Measurements from ENCODE around the gene INAFM2.

INAFM2 gene

DNA sequence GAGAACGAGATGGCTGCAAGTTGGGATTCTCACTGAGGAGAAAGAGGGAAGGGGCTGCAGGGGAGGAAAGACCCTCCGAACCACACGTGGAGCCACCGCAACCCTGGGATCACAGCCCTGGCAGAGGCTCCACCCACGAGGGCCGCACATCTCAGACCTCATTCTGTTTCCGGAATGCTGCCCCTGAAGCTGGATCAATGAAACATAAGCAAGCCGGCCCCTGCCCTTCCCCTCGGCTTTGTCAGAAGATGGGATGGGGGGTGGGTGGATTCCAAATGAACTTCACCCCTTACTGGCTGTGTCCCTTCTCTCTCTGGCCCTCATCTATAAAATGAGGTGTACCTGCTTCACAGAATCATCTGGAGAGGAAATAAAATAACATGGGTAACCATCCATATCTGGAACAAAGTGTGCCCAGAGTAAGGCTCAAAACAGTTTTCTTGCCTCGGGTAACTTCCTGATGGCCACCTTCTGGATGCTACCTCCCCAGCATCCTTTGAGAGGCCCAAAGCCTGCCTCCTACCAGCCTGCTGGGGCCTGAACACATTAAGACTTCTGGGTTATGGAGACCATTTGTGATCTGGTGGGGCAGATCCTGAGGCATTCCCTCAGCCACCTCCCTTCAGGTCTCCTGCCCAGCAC, 21.9 kb downstream of the INAFM2 start:
- no peak for DNase-seq

- no peak for DNase-seq
Measured at GRCh38 chr15:40345867-40346578, 22.5 kb downstream of the INAFM2 start.

DNA sequence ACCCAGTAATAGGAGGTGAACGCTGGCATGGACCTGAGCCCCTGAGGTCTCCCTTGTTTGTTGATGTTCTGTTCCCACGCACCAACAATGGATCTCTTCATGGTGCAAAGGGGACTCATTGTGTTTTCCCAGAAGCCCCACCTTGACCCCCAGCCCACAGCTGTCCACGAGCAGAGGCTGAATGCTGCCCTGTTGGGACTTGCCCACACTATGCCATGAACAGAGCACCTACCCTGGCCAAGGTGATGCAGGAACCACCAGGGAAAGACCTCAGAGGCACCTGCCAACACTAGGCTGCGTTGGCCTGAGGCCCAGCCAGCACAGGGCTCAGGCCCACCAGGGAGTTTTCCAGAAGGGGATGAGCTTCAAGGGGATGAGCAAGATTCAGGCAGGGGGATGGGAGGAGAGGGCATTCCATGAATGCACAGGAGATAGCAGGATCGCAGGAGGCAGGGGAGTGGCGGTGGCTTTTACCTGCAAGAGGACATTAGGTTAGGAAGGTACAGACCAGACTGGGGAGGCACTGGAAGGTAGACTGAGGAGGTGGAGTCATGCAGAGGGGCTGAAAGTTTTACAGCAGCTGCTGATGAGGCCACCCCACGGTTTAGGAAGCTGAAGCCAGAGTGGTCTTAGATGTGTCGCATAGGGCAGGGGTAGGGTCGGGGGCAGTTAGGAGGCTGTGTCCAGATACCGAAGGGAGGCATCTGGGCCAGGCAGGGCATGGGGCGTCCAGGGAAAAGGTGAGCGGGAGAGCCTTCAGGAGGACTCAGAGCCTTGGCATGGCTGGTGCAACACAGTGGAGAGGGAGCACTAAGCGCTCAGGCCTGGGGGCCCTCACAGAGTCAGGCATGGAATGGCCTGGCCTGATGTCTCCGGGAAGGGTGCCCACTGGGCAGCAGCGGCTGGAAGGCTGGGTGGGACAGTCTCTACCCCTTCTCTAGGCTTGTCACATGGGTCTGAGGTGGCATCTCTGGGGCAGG, 23.4 kb downstream of the INAFM2 start:
- DNase-seq: no peak

DNA sequence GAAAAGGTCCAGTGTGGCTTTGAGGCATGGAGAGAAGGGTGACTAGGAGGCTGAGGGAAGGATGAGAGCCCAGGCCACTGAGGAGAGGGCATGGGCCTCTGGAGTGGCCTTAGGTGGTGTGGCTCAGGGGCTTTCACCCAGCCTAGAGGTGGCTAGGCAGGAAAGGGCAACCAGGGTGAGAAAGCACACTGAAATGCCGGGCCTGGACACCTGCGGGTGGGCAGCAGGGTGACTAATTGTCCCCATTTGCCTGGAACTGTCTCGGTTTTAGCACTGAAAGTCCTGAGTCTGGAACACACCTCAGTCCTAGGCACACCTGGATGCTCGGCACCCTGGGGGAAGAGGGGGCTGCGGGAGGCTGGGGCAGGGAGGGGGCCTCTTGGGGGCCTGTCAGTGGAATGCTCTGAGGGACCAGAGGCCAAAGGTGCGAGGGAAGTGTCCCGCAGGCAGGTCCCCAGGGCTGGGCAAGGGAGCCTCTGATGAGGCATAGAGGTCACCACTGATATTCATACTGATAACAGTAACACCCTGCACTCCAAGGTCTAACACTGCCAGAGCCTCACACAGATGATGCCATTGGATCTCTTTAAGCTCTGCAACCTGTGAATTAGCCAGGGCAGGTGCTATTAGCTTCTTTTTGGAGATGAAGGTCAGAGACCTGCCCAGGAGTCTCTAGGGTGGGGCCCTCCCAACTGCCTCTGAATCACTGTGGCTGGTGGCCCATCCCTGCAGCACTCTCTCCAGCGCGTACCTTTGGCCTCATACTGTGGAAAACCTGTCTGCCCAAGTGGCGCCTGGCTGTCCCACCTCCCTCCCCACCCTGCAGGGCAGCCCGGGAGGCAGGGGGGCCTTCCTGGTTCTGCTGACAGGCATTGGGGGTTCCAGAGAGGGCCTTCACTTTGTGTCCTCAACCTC, 24.3 kb downstream of the INAFM2 start:
- DNase-seq: no peak

DNA sequence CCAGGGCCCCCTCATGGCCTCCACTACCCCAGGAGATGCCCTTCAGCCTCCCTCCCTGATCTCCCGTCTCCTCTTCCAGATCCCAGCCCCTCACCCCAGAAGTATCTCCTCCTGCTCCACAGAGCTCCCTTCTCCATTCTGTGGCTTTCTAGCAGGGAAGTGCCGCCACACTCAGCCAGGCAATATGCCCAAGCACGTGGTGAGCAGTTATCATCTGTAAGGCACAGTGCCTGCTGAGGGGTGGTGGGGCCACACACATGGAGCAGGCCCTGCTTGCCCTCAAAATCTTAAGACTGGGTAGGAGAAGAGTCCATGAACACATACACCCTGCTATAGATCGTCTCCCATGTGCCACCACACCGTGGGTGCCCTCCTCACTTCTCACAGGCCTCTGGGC, 25.0 kb downstream of the INAFM2 start:
- DNase-seq: no peak

DNA sequence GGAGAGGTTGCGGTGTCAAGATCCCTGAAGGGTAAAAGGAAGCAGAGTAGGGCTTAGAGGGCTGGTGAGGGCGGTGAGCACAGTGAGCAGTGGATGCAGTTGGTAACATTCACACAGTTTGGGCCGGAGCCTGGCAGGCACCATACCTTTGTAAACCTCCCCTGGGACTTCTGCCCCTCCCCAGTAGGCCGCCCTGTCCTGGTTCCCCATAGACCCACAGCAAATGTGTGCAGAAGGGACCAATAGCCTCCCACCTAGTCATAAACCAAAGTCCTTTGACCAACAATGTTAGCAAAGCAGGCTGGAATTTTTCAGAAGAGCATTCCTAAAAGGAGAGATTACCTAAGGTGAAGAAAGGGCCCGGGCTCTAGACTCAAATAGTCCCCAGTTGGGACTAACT, 25.7 kb downstream of the INAFM2 start:
- no peak for DNase-seq

- no peak for DNase-seq
Measured at GRCh38 chr15:40352281-40352901, 28.9 kb downstream of the INAFM2 start.

DNA sequence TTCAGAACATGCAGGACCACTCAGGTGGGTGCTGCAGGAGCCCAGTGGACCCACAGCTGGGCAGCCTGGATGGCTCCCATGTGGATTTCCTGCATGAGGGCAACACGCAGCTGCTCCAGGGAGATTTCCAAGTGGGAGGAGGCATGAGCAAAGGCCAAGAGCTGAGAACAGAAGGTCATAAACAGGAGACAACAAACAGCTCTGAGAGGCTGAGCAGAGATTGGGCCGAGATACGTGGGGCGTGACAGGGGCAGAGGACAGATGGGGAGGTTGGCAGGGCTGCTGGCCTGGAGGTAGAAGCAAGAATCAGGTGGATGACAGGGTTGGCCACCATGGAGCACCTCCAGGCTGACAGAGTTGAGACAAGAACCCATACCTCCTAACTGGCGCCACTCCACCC, 30.2 kb downstream of the INAFM2 start:
- no peak for DNase-seq

DNA sequence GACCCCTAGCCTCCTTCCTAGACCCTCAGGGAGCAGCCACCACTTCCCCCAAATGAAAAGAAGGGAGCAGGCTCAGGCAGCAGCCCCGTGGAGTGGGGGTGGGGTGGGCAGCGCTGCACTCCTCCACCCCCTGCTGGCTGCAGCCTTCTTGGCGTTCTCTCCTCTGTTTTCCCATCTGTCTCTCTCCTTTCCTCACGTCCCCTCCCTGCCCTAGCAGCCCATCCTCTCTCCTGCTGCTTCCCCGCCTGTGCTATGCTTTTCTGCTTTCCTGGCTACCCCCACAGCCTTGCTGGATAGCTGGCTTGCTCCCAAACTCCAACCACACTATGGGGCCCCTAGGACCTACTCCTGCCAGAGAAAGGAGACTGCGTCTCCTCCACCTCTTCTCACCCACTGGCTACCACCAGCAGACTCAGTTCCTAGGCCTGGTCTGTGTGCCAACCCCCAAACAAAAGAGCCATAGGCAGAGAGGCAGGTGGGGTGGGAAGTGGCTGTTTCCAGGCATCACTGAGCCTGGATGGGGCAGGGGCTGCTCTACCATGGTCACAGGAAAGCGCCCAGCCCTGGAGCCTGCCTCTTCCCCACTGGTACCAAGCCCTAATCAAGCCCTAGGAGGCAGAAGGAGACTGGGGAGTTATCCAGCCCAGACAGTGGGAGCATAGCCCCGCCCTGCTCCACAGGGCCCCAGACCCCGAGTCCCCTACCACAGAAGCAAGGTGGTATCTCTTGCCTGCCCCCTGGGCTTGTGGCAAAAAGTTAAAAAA, 31.1 kb downstream of the INAFM2 start:
- DNase-seq: peak; percentile 68

- no peak for DNase-seq
Measured at GRCh38 chr15:40355976-40356585, 32.6 kb downstream of the INAFM2 start.

- no peak for DNase-seq
Measured at GRCh38 chr15:40357246-40357645, 33.8 kb downstream of the INAFM2 start.

DNA sequence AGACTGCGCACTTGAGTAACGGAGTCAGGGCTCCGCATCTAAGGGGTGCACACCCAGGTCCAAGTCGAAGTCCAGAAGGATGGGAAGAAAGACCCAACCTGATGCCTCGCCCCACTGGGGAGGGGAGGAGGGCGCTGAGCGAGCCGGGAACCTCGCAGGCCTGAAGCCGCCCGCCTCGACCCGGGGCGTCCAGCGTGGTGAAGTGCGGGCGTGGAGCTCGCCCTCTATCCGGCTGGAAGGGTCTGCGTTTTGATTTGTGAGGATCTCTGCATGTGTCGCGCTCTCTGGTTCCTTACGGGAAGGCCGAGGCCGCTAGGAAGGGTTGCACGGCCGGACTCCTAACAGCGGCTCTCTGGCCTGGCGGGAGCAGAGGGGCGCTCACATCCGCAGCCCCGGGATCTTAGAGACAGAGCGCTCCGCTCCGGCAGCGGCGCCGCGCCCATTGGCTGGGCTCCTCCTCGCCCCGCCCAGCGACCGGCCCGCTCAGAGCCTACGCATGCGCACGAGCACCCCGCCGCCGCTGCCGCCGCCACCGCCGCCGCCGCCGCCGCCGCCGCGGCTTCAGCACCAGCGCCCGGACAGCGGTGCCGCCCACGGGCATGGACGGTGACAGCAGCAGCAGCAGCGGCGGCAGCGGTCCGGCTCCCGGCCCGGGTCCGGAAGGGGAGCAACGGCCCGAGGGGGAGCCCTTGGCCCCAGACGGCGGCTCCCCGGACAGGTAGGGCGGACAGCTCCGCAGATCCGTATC, 34.4 kb downstream of the INAFM2 start, which contains the start of gene DISP2:
Gene DISP2 (plus strand): TSS at position 497 of the 748 bp plus-strand sequence. CDS start 103 bp downstream, at position 600.
- DNase-seq: peak; percentile 92

DNA sequence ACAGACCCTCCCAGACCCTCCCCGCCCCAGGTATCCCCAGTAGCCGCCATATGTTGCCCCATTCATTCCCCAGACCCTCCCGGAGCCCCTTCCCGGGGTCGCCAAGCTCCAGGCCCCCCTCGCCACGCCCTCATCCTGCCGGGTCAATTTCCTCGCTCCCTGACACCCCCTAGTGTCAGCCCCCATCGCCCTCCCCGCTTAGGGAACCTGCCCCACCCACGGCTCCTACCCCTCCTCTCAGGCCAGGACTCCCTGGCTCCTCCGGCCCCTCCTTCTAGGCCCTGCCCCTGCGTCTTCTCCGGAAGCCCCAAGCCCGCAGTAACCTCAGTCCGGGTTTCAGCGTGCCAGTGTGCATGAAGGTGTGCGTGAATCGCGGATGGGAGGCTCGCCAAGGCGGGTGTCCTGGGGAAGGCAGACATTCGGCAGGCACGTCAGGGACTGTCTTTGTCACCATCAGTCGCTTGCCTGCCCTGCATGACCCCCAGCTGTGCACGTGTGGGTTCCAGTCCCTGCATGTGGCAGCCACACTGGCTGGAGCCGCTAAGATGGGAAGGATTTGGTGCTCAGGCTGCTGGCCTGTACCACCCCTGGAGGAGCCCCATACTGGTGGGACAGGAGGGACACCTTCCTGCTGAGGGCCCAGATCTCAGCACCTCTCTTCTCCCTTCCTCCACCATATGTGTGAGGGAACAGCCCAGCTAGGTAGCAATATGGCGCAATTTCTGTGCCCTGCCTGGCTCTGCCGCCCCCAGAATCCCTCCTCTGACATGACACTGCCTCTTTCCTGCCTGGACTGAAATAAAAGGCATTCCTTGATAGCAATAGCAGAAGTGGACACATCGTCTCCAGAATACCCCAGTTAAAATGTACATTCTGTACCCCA, 35.2 kb downstream of the INAFM2 start:
- peak; percentile 55 for DNase-seq

DNA sequence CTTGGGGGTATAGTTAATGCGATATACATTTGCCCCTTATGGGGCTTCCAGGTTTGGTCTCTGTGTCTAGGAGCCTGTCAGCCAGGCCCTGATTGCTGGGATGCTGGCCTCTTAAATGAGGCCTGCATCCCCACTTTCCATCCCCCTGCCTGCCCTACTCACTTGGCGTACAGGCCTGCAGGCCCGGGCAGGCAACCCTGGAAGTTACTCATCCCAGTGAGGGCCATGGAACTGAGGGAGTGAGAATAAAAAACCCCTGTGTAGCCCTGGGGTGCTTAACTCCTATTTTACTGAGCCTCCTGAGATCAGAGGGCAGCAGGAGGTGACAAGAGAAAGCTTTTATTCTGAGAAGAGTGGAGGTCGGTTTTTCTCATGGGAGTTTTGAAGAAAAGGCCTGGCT, 36.5 kb downstream of the INAFM2 start:
- DNase-seq: no peak

DNA sequence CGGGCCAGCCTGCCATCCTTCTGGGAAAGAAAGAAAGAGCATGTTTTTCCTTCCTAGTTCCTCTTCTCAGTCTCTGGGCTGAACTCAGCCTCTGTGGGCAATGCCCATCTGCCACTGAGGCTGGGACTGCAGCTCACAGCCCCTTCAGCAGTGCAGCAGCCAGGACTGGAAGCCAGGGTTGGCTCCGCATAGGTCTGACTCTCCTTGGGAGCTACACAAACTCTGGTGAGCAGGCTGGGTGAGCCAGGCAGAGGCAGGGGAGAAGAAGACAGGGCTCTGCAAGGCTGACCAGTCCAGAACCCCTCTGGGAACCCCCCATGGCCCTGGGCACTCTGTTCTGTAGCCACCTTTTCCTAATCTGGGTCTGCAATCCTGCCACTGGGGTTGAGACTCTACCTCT, 38.1 kb downstream of the INAFM2 start:
- no peak for DNase-seq

- no peak for DNase-seq
Measured at GRCh38 chr15:40363611-40364010, 40.1 kb downstream of the INAFM2 start.

GRCh38 chr15:40364251-40364650, 40.8 kb downstream of the INAFM2 start:
- no peak for DNase-seq

DNA sequence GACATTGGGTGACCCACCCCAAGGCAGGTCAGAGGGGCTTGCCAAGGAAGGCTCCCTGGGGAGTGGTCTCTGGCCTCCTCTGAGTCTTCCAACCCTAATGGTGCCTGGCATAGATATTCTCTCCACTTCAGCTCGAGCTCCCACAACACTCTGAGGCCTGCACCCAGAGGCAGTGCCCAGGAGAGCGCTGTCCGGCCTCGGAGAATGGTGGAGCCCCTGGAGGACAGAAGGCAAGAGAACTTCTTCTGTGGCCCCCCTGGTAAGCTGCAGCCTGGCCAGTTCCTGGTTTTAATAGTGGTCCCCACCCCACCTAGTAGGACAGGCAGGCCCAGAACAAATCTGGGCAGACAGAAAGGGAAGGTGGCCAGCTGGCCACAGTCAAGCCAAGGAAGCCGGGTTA, 41.5 kb downstream of the INAFM2 start:
- DNase-seq: no peak

Data from retina (tissue), 1 donor.